ENCODE data around the gene RNF212. TPM values are rescaled to one million over a fixed set of nuclear protein-coding genes. Genes with fewer than 3 reads are reported as not detected.
A peak's percentile ranks its signal among the peaks of the same experiment; 100 is the strongest.

Gene RNF212
- total and polyA plus RNA-seq, 9 of the 15 experiments (the other 6 are each of a cell fraction or from before 2014, with no cell fraction given), result 0.04 TPM; not detected in 8

DNA sequence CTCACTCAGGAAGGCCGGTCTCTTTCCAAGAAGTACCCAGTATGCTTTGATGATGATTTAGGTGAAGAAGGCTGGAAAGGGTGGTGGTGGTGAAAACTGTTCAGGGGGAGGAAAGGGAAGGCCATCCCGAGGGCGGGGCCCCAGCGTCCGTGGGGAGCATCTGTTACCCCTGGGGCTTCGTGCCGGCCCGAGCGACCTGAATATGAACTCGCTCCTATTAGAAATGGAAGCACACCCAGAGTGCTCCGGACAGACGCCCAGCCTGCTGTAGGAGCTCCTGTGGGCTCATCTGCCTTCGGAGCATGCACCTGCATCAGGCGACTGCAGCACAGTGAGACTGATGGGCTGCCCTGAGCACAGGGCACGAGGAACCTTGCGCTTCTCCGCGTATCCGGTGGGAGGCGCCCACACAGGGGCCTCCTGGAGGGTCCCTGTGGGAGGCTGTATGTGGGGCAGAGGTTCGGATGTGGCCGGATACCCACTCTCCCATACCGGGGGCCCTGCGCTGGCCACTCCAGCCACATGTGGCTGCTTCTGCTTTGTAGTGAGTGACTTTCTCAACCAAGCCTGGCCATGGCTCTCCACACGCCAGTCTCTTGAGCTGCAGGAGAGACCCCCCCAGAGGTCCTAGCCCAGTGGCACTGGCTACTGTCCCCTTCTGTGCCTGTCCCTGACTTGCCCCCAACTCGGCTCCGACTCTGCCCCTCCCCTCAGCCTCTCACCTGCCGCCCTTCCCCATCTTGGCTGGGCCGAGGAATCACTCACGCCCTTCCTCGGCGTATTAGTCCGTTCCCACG is 65.2 kb downstream of the RNF212 start:
- CTCF ChIA-PET (ENCODE audit: low intra/inter-chr PET ratio), result no interaction called here
- peaks cover 3% of the 10 kb centered on the region for H3K9me3 ChIP-seq (replicated peaks; ENCODE audit: control insufficient read depth, insufficient read depth, low read depth, low read length)
- intact Hi-C loops (cut with micrococcal nuclease) (loop anchor here (10.0 kb wide), 1 partner anchor 53 kb away; the partner anchor contains the start of gene SLC26A1), in situ Hi-C loops (cut with MboI) (no loop called here)
- no peaks in the 10 kb centered on the region for H3K79me2 ChIP-seq (ENCODE audit: control insufficient read depth, insufficient read depth, low read length)
- 23% methylated on average over 33 of the region's 34 CpGs for WGBS (ENCODE audit: insufficient coverage, low coverage, missing lambda C conversion rate)
- BruUV-seq (replicated peaks), result no TSS peak
- no peaks in the 10 kb centered on the region for H4K20me1 ChIP-seq (replicated peaks; ENCODE audit: control insufficient read depth, insufficient read depth, low read length)
- peak overlapping the region in 1 of 2 experiments; percentile 45; a peak in 1 of 4 replicates for H3K9ac ChIP-seq (ENCODE audit: insufficient read depth in 1 of 2, low read depth in 2 of 2, low read length in 2 of 2)
- no peak overlapping the region for H3K4me2 ChIP-seq (ENCODE audit: insufficient read depth, low read length)
- no peak for FAIRE-seq
- H3K36me3 ChIP-seq (ENCODE audit: control insufficient read depth, insufficient read depth, low read length), result no peaks in the 10 kb centered on the region
- peaks cover 27 to 51% of the 10 kb centered on the region in 2 experiments for H3K27me3 ChIP-seq (ENCODE audit: control insufficient read depth in 2 of 2, insufficient read depth in 2 of 2, low read length in 2 of 2)
- peaks cover 14 to 59% of the 10 kb centered on the region in 2 experiments for H3K4me1 ChIP-seq (replicated peaks in 1 of 2; ENCODE audit: control insufficient read depth in 2 of 2, insufficient read depth in 2 of 2, low read length in 2 of 2)
- no peak overlapping the region for H3K27ac ChIP-seq (ENCODE audit: extremely low read depth, low read depth, low read length)
- H2AFZ ChIP-seq (ENCODE audit: low read depth, low read length), result no peak overlapping the region
- no peak for DNase-seq (ENCODE audit: extremely low read depth in 1 of 4, low spot score in 3 of 4)
- H3K4me3 ChIP-seq, result no peak overlapping the region
- no peaks in the 10 kb centered on the region for H3K9me1 ChIP-seq (ENCODE audit: control insufficient read depth, insufficient read depth, low read length)
- POLR2A ChIA-PET, result interaction anchor here (0.6 kb wide), 1 partner anchor 180 kb away, joined by 3 read pairs; no protein-coding TSS in a partner anchor
- ATAC-seq, result no peak
- TF ChIP-seq YBX1 (IDR thresholded peaks at IDR 0.05) (no peak), ZNF133 (CRISPR knock-in tag; IDR thresholded peaks at IDR 0.05) (no peak), MTA2 (IDR thresholded peaks at IDR 0.05; ENCODE audit: low read depth) (no peak), ZFPM2 (CRISPR knock-in tag; IDR thresholded peaks at IDR 0.05) (no peak), SP2 (IDR thresholded peaks at IDR 0.05; ENCODE audit: extremely low read depth, low read depth, low read length, poor library complexity, severe bottlenecking) (no peak), KDM1A (IDR thresholded peaks at IDR 0.05) (no peak), PHB (CRISPR knock-in tag; IDR thresholded peaks at IDR 0.05) (no peak)
- TF ChIP-seq, protein P1, sequence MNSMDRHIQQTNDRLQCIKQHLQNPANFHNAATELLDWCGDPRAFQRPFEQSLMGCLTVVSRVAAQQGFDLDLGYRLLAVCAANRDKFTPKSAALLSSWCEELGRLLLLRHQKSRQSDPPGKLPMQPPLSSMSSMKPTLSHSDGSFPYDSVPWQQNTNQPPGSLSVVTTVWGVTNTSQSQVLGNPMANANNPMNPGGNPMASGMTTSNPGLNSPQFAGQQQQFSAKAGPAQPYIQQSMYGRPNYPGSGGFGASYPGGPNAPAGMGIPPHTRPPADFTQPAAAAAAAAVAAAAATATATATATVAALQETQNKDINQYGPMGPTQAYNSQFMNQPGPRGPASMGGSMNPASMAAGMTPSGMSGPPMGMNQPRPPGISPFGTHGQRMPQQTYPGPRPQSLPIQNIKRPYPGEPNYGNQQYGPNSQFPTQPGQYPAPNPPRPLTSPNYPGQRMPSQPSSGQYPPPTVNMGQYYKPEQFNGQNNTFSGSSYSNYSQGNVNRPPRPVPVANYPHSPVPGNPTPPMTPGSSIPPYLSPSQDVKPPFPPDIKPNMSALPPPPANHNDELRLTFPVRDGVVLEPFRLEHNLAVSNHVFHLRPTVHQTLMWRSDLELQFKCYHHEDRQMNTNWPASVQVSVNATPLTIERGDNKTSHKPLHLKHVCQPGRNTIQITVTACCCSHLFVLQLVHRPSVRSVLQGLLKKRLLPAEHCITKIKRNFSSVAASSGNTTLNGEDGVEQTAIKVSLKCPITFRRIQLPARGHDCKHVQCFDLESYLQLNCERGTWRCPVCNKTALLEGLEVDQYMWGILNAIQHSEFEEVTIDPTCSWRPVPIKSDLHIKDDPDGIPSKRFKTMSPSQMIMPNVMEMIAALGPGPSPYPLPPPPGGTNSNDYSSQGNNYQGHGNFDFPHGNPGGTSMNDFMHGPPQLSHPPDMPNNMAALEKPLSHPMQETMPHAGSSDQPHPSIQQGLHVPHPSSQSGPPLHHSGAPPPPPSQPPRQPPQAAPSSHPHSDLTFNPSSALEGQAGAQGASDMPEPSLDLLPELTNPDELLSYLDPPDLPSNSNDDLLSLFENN (IDR thresholded peaks at IDR 0.05; ENCODE audit: low read depth in 2 of 2, low read length in 2 of 2), result no peak
- TF ChIP-seq, protein P2, sequence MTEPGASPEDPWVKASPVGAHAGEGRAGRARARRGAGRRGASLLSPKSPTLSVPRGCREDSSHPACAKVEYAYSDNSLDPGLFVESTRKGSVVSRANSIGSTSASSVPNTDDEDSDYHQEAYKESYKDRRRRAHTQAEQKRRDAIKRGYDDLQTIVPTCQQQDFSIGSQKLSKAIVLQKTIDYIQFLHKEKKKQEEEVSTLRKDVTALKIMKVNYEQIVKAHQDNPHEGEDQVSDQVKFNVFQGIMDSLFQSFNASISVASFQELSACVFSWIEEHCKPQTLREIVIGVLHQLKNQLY (CRISPR knock-in tag; conservative IDR thresholded peaks at IDR 0.05), result no peak
- TF ChIP-seq, protein P3, sequence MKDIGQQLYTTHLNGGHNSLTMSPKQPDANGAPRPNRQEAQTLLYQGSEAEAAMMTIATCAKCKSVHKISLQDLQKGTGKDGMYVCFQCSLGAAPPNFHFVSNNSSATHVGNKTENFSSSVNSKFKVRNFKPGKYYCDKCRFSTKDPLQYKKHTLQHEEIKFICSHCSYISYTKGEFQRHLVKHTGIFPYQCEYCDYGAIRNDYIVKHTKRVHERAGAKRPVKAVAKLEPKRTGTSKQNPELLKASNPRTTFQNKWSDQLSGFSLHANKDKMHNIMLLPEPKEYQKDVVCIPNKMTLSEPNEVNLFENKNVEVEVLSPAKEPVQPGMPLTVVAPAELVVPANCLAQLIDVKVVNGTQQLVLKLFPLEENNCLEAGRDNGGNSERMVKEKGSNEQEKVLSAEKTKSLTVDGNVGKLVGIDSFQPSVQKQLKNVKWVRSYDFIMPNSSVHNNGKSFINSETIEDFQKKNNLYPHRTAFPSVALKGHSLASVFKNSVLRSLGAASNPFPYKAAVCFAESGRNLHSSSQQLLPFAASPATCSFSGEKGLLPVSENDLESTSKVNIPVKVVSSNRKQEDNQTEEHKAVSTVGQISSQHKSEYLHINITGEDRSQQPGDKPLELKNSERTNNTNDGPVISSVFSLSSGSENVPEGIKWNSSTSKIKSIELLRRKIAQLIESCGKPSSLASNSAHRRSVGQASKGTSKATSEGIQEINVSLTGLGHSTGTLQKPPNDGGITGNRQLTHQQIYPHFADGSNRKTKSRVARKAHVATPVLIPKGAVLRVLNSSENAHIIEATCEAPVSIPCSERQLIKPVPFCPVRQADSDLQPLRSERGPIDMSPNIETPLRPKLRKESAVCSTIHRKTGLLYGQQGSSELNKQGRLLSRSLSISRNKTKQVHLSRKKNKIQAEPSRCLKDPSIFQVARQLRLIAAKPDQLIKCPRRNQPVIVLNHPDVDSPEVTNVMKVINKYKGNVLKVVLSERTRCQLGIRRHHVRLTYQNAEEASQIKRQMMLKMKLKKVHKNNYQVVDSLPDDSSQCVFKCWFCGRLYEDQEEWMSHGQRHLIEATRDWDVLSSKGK (CRISPR knock-in tag; IDR thresholded peaks at IDR 0.05), result no peak

All from K562 (cell line).